Ovary (tissue), 9 donors: Measurements from ENCODE around the gene NLK. TPM values are rescaled to one million over a fixed set of nuclear protein-coding genes. Genes with fewer than 3 reads are reported as not detected.

Experiments
- DNase-seq, 5 donors: peaks; one replicate each; pipeline ENCODE4 v3.0.0-alpha.2; 2019 to 2020
- H3K27ac ChIP-seq, 2 donors: fragments of 200-600 bp; one replicate each; pipeline versions ENCODE4 v1.5.1 to v1.8.0; 2019 to 2022
- H3K27me3 ChIP-seq: fragments of 200-600 bp; one replicate; pipeline ENCODE4 v1.8.0; 2022
- H3K36me3 ChIP-seq: fragments of 200-600 bp; sonication (generic); one replicate; pipeline ENCODE4 v1.5.1; 2019
- H3K4me1 ChIP-seq: one replicate; pipeline ENCODE4 v1.8.1; 2013; ENCODE audit warnings: mild to moderate bottlenecking, moderate library complexity; ENCODE audit not compliant: insufficient read depth
- H3K4me3 ChIP-seq: fragments of 200-600 bp; sonication (generic); one replicate; pipeline ENCODE4 v1.5.1; 2017
- H3K9me3 ChIP-seq, 2 donors: fragments of 200-600 bp in 1 of 2; sonication (generic) in 1 of 2; one replicate each; pipeline versions ENCODE4 v1.5.1 to v1.8.1; 2013 to 2019; ENCODE audit warnings: mild to moderate bottlenecking in 1 of 2, moderate library complexity in 1 of 2
- EP300 ChIP-seq: sonication (generic); formaldehyde crosslinking; IDR thresholded peaks from one replicate; pipeline ENCODE4 v1.6.1; 2017; ENCODE audit warnings: antibody characterized with exemption
- POLR2A ChIP-seq: fragments of 450-650 bp; IDR thresholded peaks from one replicate; pipeline ENCODE4 v1.6.1; 2017; ENCODE audit warnings: antibody characterized with exemption, mild to moderate bottlenecking, moderate library complexity
- WGBS, 3 donors: extraction: QIAGEN DNeasy Blood & Tissue Kit in 1 of 3; methylation state at CpG; one replicate each; pipeline versions ENCODE4 v1.1.5 to v1.1.7; 2013 to 2017; 5-methylcytosine and 5-hydroxymethylcytosine counted together
- intact Hi-C, 4 donors: fragments of 100-400 bp; cut with DNase I; formaldehyde crosslinking; loops; one replicate each; pipeline versions ENCODE4 v1.11.0 to v1.15.1; 2022 to 2023
- polyA plus RNA-seq, 2 donors: library from polyadenylated mRNA; stranded (reverse); fragments of 200-250 nt in 1 of 2; fragments of 350-450 nt in 1 of 2; fragmentation: Illumina TruSeq in 1 of 2; extraction: RNeasy Lipid Tissue Mini Kit (QIAGEN cat#74804) in 1 of 2; gene quantifications; one replicate each; pipeline ENCODE4 v1.2.3, GENCODE V29; 2013 to 2014
- total RNA-seq, 7 donors: library from RNA; depleted of rRNA in 2 of 7; stranded (reverse); fragments of >200 nt in 2 of 7; fragmentation: NEBNext Ultra II Directional in 3 of 7; extraction: Animal tissue kit (Norgen Biotek cat#: 25700) in 3 of 7; gene quantifications; one replicate each; pipeline versions ENCODE4 v1.1.0 to v1.2.4, GENCODE V29; 2016 to 2023
- TF ChIP-seq, protein P1 (sequence below), 3 donors: fragments of 450-650 bp in 2 of 3; fragments of 200-600 bp in 1 of 3; IDR thresholded peaks; one replicate each; pipeline versions ENCODE4 v1.5.1 to v1.8.0; 2016 to 2022; ENCODE audit warnings: antibody characterized with exemption in 3 of 3, mild to moderate bottlenecking in 1 of 3
- donor health status: DM: no; HTN: no; CAD: no; lungs with moderate emphysema.
- donor health status: DM: no; HTN: no; CAD: no.
- donor health status: Bipolar disorder and iron deficiency.
- donor health status: DM: yes; HTN: yes; CAD: no.
- donor health status: DM: no; HTN: no; CAD: no.
- donor health status: DM: yes; HTN: yes; CAD: no.

NLK gene
- total and polyA plus RNA-seq, 9 donors, result 7.3 to 15.6 (median 12.3) TPM

DNA sequence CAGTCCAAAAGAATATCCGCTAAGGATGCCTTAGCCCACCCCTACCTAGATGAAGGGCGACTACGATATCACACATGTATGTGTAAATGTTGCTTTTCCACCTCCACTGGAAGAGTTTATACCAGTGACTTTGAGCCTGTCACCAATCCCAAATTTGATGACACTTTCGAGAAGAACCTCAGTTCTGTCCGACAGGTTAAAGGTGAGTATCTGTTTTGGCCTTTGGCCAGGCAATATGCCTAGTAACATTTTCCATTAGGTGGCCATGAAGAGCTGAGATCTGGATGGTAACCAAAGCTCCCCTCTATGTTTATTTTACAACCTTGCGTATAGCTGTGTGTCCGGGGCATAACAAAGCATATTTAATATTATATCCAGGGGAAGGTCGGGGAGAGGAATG is 148.5 kb downstream of the NLK start:
- no peak for DNase-seq
- TF ChIP-seq, protein P1, sequence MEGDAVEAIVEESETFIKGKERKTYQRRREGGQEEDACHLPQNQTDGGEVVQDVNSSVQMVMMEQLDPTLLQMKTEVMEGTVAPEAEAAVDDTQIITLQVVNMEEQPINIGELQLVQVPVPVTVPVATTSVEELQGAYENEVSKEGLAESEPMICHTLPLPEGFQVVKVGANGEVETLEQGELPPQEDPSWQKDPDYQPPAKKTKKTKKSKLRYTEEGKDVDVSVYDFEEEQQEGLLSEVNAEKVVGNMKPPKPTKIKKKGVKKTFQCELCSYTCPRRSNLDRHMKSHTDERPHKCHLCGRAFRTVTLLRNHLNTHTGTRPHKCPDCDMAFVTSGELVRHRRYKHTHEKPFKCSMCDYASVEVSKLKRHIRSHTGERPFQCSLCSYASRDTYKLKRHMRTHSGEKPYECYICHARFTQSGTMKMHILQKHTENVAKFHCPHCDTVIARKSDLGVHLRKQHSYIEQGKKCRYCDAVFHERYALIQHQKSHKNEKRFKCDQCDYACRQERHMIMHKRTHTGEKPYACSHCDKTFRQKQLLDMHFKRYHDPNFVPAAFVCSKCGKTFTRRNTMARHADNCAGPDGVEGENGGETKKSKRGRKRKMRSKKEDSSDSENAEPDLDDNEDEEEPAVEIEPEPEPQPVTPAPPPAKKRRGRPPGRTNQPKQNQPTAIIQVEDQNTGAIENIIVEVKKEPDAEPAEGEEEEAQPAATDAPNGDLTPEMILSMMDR (IDR thresholded peaks at IDR 0.05), result no peak
- no peak for TF ChIP-seq POLR2A
- TF ChIP-seq EP300, result no peak
- intact Hi-C loops, result no loop called here
- Histone ChIP-seq H3K27ac (no peak overlapping the region), H3K4me1 (no peaks in the 10 kb centered on the region), H3K36me3 (no peaks in the 10 kb centered on the region), H3K4me3 (no peak overlapping the region), H3K9me3 (no peaks in the 10 kb centered on the region), H3K27me3 (no peaks in the 10 kb centered on the region)
- WGBS, 3 donors, result 94 to 97% (median 95%) methylated on average over 8 of the region's 8 CpGs

DNA sequence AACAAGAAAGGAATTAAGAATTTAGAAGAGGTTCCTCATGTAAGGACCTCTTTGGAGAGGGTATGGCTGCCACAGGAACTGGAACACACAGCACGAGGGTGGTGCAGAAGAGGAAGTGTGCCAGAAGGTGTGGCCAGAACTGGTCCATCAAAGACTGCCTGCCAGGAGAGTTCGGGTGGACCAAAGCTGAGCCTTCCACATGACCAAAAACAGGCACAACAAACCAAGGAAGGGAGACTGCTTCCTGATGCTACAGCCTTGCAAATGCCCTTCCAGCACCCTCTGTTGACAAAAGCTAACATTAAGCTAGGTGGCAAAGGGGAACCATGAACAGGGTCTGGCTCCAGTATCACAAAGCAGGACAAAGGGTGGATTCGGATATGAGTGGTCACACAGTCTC is 150.8 kb downstream of the NLK start:
- Histone ChIP-seq H3K27me3 (no peaks in the 10 kb centered on the region), H3K27ac (no peak overlapping the region), H3K36me3 (no peaks in the 10 kb centered on the region), H3K4me3 (no peak overlapping the region), H3K4me1 (no peaks in the 10 kb centered on the region), H3K9me3 (no peaks in the 10 kb centered on the region)
- WGBS, 3 donors, result 78 to 90% (median 80%) methylated on average over 3 of the region's 3 CpGs
- TF ChIP-seq, protein P1 (IDR thresholded peaks at IDR 0.05), result no peak
- TF ChIP-seq EP300 (no peak), POLR2A (no peak)
- DNase-seq, result no peak
- intact Hi-C loops, result no loop called here

DNA sequence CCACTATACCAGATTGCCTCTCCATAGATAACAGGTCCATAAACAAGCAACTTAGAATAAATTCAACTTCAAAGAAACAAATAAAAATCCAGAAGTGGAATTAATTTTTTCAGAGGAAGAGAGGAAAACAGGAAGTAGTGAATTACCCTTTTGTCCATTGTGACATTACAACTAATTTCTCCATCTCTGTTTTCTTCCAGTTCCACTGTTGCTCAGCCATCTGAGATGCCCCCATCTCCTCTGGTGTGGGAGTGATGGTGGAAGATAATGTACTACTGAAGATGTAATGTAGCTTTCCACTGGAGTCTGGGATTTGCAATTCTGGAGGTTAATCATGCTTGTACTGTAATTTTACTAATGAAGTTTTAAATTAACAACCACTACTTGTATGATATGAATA is 151.9 kb downstream of the NLK start:
- Histone ChIP-seq H3K27me3 (no peaks in the 10 kb centered on the region), H3K4me3 (no peak overlapping the region), H3K9me3 (no peaks in the 10 kb centered on the region), H3K27ac (no peak overlapping the region), H3K4me1 (no peaks in the 10 kb centered on the region), H3K36me3 (no peaks in the 10 kb centered on the region)
- intact Hi-C loops, result no loop called here
- DNase-seq, result no peak
- TF ChIP-seq, protein P1 (IDR thresholded peaks at IDR 0.05), result no peak
- no peak for TF ChIP-seq POLR2A
- no peak for TF ChIP-seq EP300

DNA sequence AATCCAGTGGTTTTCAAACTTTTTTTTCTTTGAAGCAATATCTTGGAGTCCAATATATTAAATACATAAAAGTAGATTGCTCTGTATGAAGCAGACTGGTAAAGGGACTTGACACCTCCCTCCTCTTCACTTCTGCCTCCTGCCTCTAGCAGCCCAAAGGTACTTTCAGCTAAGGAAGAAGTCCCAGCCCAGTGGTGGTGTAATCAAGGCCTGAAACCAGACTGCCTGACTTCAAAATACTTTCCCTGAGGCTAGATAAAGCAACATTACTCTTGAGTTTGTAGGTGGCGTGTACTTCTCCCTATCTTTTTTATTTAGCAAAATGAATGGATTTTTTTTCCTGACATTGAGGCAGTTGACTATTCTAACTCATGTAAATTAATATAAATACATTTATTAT is 154.2 kb downstream of the NLK start:
- TF ChIP-seq POLR2A (no peak), EP300 (no peak)
- TF ChIP-seq, protein P1 (IDR thresholded peaks at IDR 0.05), result no peak
- no peak for DNase-seq
- Histone ChIP-seq H3K4me1 (no peaks in the 10 kb centered on the region), H3K36me3 (no peaks in the 10 kb centered on the region), H3K27me3 (no peaks in the 10 kb centered on the region), H3K9me3 (no peaks in the 10 kb centered on the region), H3K4me3 (no peak overlapping the region), H3K27ac (no peak overlapping the region)
- 98 to 100% (median 100%) methylated on average over 1 of the region's 1 CpG for WGBS, 3 donors
- intact Hi-C loops, result no loop called here

DNA sequence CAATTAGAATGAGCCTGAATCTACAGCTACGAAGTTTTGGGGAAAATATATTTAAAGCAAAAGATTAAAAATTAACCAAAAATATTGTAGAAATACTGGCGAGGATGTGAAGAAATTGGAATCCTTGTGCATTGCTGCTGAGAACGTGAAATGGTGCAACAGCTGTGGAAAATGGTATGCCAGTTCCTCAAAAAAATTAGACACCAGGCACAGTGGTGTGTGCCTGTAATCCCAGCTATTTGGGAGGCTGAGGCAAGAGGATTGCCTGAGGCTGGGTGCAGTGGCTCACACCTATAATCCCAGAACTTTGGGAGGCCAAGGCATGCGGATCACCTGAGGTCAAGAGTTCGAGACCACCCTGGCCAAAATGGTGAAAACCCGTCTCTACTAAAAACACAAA is 156.6 kb downstream of the NLK start:
- Histone ChIP-seq H3K4me1 (no peaks in the 10 kb centered on the region), H3K4me3 (no peak overlapping the region), H3K9me3 (no peaks in the 10 kb centered on the region), H3K27me3 (no peaks in the 10 kb centered on the region), H3K36me3 (no peaks in the 10 kb centered on the region), H3K27ac (no peak overlapping the region)
- 90 to 93% (median 93%) methylated on average over 6 of the region's 6 CpGs for WGBS, 3 donors
- DNase-seq, result no peak
- intact Hi-C loops, result no loop called here
- TF ChIP-seq, protein P1 (IDR thresholded peaks at IDR 0.05), result no peak
- TF ChIP-seq POLR2A (no peak), EP300 (no peak)
